Measurements from ENCODE around the gene PRPH. TPM values are rescaled to one million over a fixed set of nuclear protein-coding genes. Genes with fewer than 3 reads are reported as not detected.
A peak's percentile ranks its signal among the peaks of the same experiment; 100 is the strongest.
"Not testable (repeated sequence)": the region's sequence is repeated elsewhere in the genome, so short reads cannot be mapped to it uniquely, and the experiment has no call there.

The PRPH gene
- not detected for total RNA-seq
- long read RNA-seq, partial matches to known transcripts: 0 of 1 reads
- long read RNA-seq, other reads (novel, unspliced or antisense): 0 of 1 reads

GRCh38 chr12:49295082-49295936 lies at the start of gene PRPH:
TSS of gene PRPH (plus strand) at chr12:49295147. CDS start at chr12:49295201, 54 bp downstream.
- TF ChIP-seq, protein P1, sequence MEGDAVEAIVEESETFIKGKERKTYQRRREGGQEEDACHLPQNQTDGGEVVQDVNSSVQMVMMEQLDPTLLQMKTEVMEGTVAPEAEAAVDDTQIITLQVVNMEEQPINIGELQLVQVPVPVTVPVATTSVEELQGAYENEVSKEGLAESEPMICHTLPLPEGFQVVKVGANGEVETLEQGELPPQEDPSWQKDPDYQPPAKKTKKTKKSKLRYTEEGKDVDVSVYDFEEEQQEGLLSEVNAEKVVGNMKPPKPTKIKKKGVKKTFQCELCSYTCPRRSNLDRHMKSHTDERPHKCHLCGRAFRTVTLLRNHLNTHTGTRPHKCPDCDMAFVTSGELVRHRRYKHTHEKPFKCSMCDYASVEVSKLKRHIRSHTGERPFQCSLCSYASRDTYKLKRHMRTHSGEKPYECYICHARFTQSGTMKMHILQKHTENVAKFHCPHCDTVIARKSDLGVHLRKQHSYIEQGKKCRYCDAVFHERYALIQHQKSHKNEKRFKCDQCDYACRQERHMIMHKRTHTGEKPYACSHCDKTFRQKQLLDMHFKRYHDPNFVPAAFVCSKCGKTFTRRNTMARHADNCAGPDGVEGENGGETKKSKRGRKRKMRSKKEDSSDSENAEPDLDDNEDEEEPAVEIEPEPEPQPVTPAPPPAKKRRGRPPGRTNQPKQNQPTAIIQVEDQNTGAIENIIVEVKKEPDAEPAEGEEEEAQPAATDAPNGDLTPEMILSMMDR (IDR thresholded peaks at IDR 0.05; ENCODE audit: borderline replicate concordance): no peak
- peaks cover 72% of the 10 kb centered on the region for H3K27me3 ChIP-seq (ENCODE audit: low read depth)
- no peaks in the 10 kb centered on the region for H3K9me3 ChIP-seq (replicated peaks)
- intact Hi-C loops (cut with micrococcal nuclease): no loop called here
- no peak for DNase-seq
- H3K36me3 ChIP-seq: no peaks in the 10 kb centered on the region
- H3K4me3 ChIP-seq: peak within 1 kb of the TSS; percentile 41
- peaks cover 41% of the 10 kb centered on the region for H3K4me1 ChIP-seq
- no peak within 1 kb of the TSS for H3K27ac ChIP-seq (replicated peaks)

- Histone ChIP-seq H3K27me3 (ENCODE audit: low read depth) (no peaks in the 10 kb centered on the region), H3K4me3 (no peak overlapping the region), H3K9me3 (replicated peaks) (no peaks in the 10 kb centered on the region), H3K36me3 (no peaks in the 10 kb centered on the region), H3K27ac (replicated peaks) (no peak overlapping the region), H3K4me1 (no peaks in the 10 kb centered on the region)
- intact Hi-C loops (cut with micrococcal nuclease): no loop called here
- DNase-seq: no peak
- TF ChIP-seq, protein P1 (IDR thresholded peaks at IDR 0.05; ENCODE audit: borderline replicate concordance): no peak
Measured at GRCh38 chr12:49251357-49251756, 43.6 kb upstream of the PRPH start.

GRCh38 chr12:49253033-49253623 lies 41.8 kb upstream of the PRPH start:
- Histone ChIP-seq H3K27me3 (ENCODE audit: low read depth) (no peaks in the 10 kb centered on the region), H3K36me3 (no peaks in the 10 kb centered on the region), H3K4me3 (no peak overlapping the region), H3K27ac (replicated peaks) (no peak overlapping the region), H3K9me3 (replicated peaks) (no peaks in the 10 kb centered on the region), H3K4me1 (no peaks in the 10 kb centered on the region)
- no peak for DNase-seq
- intact Hi-C loops (cut with micrococcal nuclease): no loop called here
- TF ChIP-seq, protein P1 (IDR thresholded peaks at IDR 0.05; ENCODE audit: borderline replicate concordance): no peak

- DNase-seq; H3K4me3 ChIP-seq; intact Hi-C loops (cut with micrococcal nuclease); H3K36me3 ChIP-seq; H3K9me3 ChIP-seq (replicated peaks); H3K4me1 ChIP-seq; H3K27me3 ChIP-seq (ENCODE audit: low read depth): not testable (repeated sequence)
- peak overlapping the region; percentile 39 for H3K27ac ChIP-seq (replicated peaks)
Measured at GRCh38 chr12:49255456-49255855, 39.5 kb upstream of the PRPH start.

- Histone ChIP-seq H3K9me3 (replicated peaks) (no peaks in the 10 kb centered on the region), H3K4me3 (no peak overlapping the region), H3K4me1 (peaks cover 9% of the 10 kb centered on the region), H3K27me3 (ENCODE audit: low read depth) (no peaks in the 10 kb centered on the region), H3K36me3 (no peaks in the 10 kb centered on the region), H3K27ac (replicated peaks) (peak overlapping the region; percentile 39)
- intact Hi-C loops (cut with micrococcal nuclease): no loop called here
- DNase-seq: no peak
- TF ChIP-seq, protein P1 (IDR thresholded peaks at IDR 0.05; ENCODE audit: borderline replicate concordance): no peak
Measured at GRCh38 chr12:49255857-49256637, 38.9 kb upstream of the PRPH start.

DNA sequence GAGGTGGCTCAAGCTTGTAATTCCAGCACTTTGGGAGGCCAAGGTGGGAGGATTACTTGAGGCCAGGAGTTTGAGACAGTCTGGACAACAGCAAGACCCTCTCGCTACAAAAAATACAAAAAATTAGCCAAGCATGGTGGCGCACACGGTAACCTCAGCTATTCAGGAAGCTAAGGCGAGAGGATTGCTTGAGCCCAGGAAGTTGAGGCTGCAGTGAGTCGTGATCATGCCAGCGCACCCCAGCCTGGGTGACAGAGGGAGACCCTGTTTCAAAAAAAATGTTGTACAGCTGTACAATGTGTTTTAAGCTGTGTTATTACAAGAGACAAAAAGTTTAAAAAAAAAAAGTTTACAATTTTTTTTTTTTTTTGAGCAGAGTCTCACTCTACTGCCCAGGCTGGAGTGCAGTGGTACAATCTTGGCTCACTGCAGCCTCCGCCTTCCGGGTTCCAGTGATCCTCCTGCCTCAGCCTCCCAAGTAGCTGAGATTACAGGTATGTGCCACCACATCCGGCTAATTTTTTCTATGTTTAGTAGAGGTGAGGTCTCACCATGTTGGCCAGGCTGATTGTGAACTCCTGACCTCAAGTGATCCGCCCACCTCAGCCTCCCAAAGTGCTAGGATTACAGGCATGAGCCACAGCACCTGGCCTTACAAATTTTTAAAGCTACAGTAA lies 37.3 kb upstream of the PRPH start:
- intact Hi-C loops (cut with micrococcal nuclease); H3K27me3 ChIP-seq (ENCODE audit: low read depth); H3K4me1 ChIP-seq; H3K9me3 ChIP-seq (replicated peaks); DNase-seq; H3K36me3 ChIP-seq; H3K4me3 ChIP-seq: not testable (repeated sequence)
- H3K27ac ChIP-seq (replicated peaks): peak overlapping the region; percentile 39
